GM20431 (cell line): ENCODE measurements around the gene IGFBP1.

Experiments used
- in situ Hi-C: fragments of 300-500 bp; cut with MseI, MboI; formaldehyde crosslinking; loops from one replicate; pipeline ENCODE4 v1.15.0; 2020; ENCODE audit warnings: low sequenced_read_pairs; ENCODE audit not compliant: unreplicated experiment

Gene IGFBP1

DNA sequence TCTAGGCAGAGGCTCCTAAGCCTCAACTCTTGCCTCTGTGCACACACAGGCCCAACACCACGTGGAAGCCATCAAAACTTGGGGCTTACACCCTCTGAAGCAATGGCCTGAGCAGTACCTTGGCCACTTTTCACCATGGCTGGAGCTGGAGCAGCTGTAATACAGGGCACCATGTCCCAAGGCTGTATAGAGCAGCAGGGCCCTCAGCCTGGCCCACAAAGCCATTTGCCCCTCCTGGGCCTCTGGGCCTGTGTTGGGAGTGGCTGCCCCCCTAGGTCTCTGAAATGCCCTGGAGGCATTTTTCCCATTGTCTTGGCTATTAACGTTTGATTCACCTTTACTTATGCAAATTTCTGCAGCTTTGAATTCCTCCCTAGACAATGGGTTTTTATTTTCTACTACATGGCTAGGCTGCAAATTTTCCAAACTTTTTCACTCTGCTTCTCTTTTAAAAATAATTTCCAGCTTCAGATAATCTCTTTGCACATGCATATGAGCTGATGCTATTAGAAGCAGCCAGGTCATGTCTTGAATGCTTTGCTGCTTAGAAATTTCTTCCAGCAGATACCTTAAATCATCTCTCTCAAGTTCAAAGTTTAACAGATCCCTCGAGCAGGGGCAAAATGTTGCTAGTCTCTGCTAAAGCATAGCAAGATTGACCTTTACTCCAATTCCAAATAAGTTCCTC lies 9.7 kb upstream of the IGFBP1 start:
- in situ Hi-C loops = no loop called here

DNA sequence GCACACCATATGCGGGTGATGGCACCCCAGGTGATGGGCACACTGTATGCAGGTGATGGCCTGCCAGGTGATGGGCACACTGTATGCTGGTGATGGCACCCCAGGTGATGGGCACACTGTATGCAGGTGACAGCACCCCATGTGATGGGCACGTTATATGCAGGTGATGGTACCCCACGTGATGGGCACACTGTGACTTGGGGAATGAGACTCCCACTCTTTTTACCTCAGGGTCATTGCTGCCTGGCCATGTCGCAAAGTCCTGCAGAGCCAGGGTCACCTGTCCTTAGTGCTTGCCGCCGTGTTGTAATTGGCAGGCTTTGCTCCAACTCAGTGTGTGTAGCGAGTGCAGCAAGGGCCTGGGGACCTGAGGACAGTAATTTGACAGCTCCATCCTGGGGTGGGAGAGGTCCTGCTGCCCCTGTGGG lies 7.8 kb upstream of the IGFBP1 start:
- in situ Hi-C loops = no loop called here

DNA sequence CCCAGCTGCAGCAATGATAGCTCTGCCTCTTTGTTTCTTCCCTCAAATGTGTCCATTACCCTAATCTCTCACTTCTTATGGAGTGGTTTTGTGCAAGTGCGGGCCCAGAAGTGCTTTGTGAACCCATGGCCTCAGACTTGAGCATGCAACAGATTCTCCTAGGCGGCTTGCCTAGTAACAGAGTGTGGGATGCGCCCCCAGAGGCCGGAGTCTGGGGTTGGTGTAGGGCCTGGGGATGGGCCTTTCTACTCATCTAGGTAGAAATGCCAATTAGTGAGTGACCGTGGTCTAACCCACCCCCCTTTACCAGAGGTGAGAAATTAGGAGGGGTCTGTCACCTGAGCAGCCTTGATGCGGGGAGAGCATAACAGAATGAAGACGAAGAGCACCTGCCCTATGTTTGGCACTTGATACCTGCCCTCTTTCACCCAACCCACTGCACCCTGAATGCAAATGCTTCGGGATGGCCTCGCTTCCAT lies 7.0 kb upstream of the IGFBP1 start:
- in situ Hi-C loops = no loop called here

DNA sequence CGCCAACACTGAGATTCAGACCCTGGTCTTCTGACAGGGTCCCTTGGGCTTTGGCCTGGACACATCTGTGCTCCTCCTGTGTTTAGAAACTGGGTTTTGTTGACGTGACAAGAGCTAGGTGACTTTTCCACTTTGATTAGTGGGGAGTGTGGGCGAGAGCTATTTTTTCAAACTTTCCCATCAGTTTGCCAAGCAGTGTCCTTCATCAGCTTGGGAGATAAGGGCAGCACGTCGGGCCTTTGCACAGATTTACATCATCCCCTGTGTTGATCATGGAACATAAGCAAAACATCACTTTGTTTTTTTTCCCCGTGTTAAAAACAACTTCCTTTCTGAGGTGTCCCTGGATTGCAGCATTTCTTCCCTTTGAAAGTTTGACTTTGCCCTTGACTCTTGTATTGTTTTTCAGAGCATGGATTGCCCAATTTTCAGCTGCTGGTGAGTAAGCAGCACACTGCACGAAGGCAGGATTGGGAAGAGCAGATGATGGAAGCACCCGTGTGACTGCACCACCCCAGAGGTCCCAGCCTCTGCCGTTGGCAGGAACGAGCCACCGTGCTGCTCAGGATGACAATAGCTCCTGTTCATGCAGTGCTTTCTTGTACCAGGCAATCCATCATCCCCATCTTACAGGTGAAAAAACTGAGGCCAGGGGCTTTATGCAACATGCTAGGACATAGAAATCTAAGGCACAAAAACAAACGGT lies 6.4 kb upstream of the IGFBP1 start:
- in situ Hi-C loops = no loop called here

DNA sequence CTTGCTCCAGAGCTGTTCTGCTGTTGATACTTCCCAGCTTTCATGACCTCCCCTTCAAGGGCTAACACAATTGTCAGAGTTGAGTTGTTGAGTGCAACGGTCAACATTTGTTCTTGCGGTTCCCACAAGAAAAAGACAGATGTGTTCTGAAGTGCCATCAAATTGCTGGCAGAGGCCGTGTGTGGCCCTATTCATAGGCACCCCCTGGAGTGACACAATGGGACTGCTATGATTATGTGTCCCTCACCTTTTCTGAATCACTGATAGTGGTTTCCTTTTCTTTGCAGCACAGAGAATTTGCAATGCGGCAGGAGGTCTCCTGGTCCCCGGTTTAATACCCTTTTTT lies 5.8 kb upstream of the IGFBP1 start:
- in situ Hi-C loops = no loop called here

DNA sequence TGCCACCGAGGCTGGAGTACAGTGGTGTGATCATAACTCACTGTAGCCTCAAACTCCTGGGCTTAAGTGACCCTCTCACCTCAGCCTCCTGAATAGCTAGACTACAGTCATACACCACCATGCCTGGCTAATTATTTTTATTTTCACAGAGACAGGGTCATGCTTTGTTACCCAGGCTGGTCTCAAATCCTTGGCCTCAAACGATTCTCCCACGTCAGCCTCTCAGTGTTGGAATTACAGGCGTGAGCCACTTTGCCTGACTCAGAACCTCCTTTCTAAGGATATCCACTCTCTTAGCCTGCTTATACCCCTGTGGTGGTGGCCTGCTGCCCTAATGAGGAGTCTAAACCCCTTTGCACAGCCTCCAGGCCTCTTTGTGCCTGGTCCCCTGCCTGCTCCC lies 4.2 kb upstream of the IGFBP1 start:
- in situ Hi-C loops = no loop called here

DNA sequence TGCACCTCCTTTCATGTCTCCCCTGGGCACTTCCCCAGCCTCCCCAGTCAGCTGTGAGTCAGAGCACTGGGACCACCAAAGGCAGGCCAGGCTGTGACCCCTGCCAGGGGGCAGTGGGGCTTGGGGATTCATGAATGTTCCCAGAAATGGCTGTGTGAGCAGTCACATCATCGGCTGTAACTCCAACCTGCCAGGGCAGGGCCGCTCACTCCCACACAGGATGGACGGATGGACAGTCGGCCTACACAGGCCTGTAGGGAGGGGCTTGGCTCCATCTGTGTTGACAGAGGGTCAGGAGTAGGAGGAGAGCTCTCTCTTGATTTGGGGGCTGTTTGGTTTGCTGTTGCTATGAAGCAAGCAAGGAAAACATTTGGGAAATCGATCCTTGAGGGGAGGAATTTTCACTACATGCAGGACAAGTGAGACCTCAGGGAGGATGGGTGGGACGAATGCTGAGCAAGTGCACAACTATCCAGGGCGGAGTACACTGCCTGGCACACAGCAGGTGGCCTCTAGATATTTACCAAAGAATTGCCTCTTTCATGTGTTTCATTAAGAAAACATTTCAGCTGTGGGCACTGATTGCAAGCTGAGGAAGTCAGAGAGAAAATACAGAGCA lies 2.9 kb upstream of the IGFBP1 start:
- in situ Hi-C loops = no loop called here

DNA sequence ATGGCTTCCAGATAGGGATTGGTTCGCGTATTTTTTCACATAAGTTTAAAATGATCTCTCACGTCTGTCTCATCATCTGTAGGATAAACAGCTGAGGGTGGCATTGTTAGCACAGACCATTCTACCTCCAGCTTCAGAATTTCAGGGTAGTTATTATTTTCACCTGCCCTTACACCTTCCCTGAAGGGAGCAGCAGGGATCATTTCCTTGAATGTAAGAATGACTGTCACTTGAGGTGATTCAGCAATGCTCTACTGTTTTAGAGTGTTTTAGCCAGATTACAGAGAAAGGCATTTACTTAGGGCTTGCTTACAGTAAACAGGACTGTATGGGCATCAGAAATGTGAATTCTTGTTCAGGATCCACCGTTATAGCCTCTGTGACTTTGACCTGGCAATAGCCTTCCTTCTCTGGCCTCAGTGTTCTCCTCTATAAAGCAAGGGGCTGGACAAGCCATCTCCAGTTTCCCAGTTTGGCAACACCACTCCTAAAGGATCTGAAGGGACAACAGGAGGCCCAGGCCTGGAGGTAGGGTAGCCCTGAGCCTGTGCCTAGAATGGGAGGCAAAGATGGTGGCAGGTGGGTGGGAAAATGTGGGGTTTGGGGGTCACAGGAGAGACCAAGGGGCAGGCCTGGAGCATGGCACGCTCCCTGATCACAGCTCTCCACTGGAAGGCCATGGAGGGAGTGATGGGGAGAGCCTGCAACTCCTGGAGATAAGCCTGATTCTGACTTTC lies 1.2 kb upstream of the IGFBP1 start:
- in situ Hi-C loops = no loop called here

DNA sequence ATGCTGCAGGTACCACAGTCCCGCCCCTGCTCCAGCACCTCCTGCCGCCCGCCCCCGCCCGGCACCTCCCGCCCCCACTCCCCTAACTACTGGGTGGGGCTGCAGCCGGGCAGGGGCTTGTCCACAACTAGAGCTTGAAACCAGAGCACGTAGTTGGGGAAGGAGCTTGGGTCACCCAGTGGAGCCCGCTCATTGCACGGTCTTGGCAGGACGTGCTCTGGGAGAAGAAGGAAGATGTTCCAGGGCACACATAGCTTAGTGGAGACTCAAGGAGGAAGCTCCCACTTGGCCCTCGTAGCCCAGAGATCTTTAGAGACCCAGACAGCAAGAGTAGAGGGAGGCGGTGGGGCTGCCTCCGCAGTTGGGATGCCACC lies 692 bp downstream of the IGFBP1 start:
- in situ Hi-C loops = no loop called here

DNA sequence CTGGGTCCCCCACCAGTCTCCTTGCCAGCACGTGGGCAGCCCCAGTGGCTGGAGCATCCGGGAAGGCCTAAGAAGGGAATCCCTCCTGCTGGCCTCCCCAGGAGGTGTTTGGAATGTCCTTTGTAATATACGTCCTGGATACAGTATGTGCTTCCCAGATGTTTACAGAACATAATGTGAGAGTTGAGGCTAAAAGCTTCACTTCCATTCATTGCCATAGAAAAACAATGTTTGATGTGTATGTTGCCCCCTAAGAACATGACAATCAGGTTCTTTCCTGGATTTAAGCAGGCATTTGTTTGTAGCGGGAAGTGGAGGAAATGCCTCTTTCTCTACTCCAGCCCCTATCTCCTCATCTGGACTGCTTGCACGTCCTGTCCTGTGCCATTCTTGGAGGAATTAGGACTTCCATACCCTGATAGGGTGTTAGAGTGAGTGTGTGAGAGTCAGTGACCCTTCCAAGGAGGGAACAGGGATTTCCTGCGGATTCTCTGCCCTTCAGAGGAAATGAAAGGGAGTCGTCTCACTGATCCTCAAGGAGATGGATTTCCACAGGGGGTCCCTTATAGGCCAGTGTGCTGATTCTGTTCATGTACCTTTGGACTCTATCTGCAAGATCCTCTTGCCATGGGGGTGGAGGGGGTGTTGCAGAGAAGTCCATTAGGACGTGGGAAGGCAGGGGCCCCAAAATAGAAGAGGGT lies 1.2 kb downstream of the IGFBP1 start:
- in situ Hi-C loops = no loop called here

DNA sequence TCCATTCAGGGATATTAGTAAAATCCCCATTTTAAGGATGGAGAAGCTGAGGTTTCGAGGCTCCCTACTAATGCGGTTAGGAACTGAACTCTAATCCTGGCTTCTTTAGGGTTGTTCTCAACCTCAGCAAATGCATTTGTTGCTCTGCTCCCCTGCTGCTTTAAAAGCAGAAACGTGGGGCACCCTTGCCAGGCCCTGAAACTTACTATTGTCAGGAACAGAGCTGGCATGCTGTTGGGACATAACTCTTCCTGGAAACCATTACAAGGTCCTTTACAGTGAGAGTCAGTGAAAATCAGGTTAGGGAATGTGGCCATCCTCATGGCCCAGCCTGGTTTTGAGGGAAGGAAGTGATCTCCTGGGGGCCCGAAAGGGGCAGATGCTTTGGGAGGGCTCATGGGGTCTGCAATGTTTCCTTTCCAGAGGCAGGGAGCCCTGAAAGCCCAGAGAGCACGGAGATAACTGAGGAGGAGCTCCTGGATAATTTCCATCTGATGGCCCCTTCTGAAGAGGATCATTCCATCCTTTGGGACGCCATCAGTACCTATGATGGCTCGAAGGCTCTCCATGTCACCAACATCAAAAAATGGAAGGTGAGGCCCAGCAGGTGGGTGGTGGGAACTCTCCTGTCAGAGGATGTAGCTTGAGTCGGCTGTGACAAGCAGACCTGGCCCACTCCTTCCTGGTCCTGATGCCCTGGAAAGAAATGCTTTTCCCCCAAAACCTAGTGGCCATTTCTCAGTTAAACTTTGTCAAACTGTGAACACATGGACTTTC lies 2.0 kb downstream of the IGFBP1 start:
- in situ Hi-C loops = no loop called here

DNA sequence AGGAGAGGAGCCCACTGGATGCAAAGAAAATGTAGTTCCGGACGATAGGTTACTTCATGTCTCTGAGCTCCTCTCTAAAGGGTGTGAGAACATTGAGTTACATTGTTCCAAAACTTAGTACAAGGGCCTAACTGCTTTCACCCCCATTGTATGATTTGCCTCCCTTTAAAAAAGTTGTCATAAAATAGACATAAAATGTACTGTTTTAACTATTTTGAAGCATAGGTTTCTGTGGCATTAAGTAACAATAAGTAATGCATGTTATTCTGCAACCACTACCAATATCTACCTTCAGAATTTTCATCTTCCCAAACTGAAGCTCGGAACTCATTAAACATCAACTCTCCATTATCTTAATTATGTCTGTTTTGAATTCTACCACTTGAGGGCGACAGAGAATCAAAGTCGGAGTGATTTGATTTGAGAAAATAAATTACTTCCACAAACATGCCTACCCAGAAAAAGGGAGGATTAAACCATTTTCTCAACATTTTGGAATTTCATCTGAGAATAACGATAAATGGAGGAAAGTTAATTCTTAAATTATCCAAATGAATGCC lies 2.7 kb downstream of the IGFBP1 start:
- in situ Hi-C loops = no loop called here

DNA sequence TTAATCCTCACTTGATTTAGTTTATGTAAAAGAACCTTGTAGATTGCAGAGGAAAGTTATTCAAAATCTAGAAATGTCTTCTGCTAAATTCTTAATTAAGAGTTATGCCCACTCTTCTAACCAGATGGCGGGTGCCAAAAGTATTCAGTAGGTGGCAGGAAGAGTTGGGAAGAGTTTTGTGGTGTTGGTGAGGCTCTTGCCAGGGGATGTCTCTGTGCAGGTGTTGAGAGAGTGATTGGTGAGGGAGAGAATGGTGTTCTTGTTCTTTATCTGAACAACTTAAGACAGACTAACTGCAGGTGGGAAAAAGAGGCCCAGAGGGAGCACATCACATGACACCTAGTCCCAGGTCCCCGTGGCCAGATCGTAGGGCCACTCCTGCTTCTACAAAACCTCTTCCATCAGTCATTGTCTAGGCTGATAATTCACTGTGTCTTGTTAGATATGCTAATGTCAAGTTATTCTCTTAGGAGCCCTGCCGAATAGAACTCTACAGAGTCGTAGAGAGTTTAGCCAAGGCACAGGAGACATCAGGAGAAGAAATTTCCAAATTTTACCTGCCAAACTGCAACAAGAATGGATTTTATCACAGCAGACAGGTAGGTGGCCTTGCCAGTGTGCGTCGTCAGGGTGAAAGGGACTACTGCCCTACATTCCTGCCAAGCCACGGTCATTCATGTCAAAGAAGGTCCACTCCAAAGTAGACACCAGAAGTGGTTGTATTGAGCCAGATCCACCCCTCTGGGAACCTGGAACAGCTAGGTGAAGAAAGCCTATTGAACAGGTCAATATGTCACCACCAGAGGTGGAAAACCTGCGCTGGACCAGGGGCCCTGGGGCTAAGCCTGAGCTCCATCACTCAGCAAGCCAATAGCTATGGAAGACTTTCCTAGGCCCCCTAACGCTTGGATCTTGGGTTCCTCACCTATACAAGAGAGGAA lies 3.4 kb downstream of the IGFBP1 start:
- in situ Hi-C loops = no loop called here

DNA sequence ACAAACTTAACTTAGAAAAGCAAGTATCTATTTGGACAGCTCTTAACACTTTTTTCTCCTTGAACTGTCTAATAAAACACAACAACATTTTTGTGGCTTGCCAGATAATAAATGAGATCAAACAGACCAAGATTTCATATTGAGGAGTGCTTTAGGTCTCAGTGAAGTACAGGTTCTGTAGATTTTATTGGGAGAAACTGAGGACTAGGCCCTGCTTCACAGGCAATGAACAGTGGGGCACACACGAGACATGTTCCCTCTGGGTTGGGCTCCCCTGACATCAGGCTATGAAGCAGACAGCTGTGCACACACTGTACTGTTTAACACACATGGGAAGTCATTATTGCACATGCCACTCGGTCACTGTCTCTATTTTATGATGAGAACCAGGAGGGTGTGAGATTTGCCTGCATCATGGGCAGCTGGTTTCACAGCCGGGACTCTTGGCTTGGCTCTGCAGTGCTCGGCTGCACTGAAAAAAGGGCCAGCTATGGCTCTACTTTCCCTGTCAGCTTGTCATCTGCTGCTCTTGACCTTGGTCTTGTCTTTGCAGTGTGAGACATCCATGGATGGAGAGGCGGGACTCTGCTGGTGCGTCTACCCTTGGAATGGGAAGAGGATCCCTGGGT lies 4.2 kb downstream of the IGFBP1 start:
- in situ Hi-C loops = no loop called here

DNA sequence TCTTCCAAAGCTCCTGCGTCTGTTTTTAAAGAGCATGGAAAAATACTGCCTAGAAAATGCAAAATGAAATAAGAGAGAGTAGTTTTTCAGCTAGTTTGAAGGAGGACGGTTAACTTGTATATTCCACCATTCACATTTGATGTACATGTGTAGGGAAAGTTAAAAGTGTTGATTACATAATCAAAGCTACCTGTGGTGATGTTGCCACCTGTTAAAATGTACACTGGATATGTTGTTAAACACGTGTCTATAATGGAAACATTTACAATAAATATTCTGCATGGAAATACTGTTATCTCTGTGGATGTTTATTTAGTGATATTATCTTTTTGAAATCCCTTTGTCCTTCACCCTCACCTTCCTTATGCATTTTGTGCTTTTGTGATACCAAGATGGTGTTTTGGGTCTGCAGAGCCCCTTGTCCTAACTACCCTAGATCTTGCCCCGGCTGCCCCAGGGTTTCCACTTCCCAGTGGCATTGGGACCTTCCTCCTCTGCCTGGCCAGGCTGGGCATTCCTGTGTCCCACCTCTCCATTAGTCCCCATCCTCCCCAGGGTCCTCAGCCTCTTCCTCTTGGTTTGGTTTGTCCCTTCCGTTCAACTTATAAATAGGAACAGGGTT lies 5.2 kb downstream of the IGFBP1 start:
- in situ Hi-C loops = no loop called here

DNA sequence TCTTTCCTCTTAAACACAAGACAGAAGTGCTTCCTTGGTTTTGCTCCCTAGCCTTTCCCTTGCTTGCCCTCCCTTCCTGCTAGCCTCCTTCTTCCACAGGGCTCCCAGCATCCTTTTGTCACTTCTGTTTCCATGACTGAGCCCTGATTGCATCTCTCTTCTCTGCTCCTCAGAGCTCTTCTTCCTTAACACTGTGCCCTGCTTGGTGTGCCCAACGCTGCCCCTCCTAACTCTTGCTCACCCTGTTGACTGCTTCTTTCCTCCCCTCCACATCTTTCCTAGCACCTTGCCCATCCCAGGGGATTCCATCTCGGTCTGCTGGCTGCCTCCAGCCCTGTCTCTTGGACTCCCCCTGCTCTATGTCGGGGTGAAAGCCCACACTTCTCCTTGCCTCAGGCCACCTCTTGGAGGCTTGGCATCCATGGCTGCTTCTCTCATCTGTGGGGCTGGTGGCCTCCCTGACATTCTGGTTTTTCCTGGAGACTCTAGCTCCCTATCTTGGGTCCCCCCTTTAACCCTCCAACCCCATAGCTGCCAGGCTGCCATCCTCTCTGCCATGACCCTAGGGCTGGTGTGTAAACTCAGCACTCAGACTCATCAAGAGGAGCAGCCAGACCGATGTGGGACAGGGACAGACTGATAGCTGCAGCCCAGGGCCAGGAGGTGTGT lies 5.8 kb downstream of the IGFBP1 start:
- in situ Hi-C loops = no loop called here

DNA sequence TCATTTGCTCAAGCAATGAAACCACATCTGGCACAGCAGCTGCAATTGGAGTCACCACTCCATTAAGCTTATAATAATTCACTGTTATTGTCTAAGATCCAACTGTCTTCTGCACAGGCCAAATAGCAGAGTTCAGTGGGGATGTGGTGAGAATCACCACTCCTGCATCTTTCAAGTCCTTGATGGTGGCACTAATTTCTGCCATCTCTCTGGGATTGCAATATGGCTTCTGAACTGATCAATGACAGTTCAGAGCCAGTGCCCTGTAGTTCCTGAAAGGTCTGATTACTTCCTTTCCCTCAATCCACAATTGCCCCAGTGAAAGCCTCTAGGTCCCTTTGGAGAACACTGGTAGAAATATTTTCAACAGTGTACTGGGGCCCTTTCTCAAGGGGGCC lies 6.4 kb downstream of the IGFBP1 start:
- in situ Hi-C loops = no loop called here
